Esophagus muscularis mucosa (tissue), 4 donors: ENCODE results near the gene ANAPC7. TPM values are rescaled to one million over a fixed set of nuclear protein-coding genes. Genes with fewer than 3 reads are reported as not detected.
"Not testable (repeated sequence)": the region's sequence is repeated elsewhere in the genome, so short reads cannot be mapped to it uniquely, and the experiment has no call there.

Source experiments
- DNase-seq: peaks from one replicate; pipeline ENCODE4 v3.0.0-alpha.2; 2017; ENCODE audit errors: extremely low spot score
- H3K27ac ChIP-seq, 4 donors: fragments of 200-600 bp; sonication (generic); replicated peaks in 1 of 4; 1 replicate in 3 of 4; 2 replicates in 1 of 4; pipeline ENCODE4 v1.5.1; 2016 to 2019; ENCODE audit warnings: mild to moderate bottlenecking in 1 of 4
- H3K27me3 ChIP-seq, 4 donors: fragments of 200-600 bp; sonication (generic); one replicate each; pipeline versions ENCODE4 v1.5.1 to v1.6.0; 2016 to 2019
- H3K36me3 ChIP-seq, 4 donors: fragments of 200-600 bp; sonication (generic); one replicate each; pipeline ENCODE4 v1.5.1; 2016 to 2019
- H3K4me1 ChIP-seq, 4 donors: fragments of 200-600 bp; sonication (generic); one replicate each; pipeline ENCODE4 v1.5.1; 2016 to 2019
- H3K4me3 ChIP-seq, 4 donors: fragments of 200-600 bp; sonication (generic); 1 replicate in 2 of 4; 2 replicates in 2 of 4; pipeline ENCODE4 v1.5.1; 2016 to 2019; ENCODE audit warnings: mild to moderate bottlenecking in 4 of 4, moderate library complexity in 1 of 4
- H3K9me3 ChIP-seq, 4 donors: fragments of 200-600 bp; sonication (generic); 1 replicate in 3 of 4; 2 replicates in 1 of 4; pipeline ENCODE4 v1.5.1; 2016 to 2019
- EP300 ChIP-seq: sonication (generic); formaldehyde crosslinking; IDR thresholded peaks from one replicate; pipeline ENCODE4 v1.6.1; 2017; ENCODE audit warnings: antibody characterized with exemption
- POLR2A ChIP-seq: fragments of 450-650 bp; IDR thresholded peaks from one replicate; pipeline ENCODE4 v1.6.1; 2017; ENCODE audit warnings: antibody characterized with exemption, moderate library complexity, mild to moderate bottlenecking, low read depth
- POLR2AphosphoS5 ChIP-seq, 2 donors: sonication (generic); formaldehyde crosslinking; IDR thresholded peaks; one replicate each; pipeline ENCODE4 v1.6.1; 2017; ENCODE audit warnings: antibody characterized with exemption in 2 of 2
- WGBS: methylation state at CpG from one replicate; pipeline ENCODE4 v1.1.5; 2018; 5-methylcytosine and 5-hydroxymethylcytosine counted together
- intact Hi-C: fragments of 100-400 bp; cut with DNase I; formaldehyde crosslinking; loops from one replicate; pipeline ENCODE4 v1.15.1; 2023
- total RNA-seq, 4 donors: library from RNA; depleted of rRNA; stranded (reverse); fragments of >200 nt; gene quantifications; one replicate each; pipeline versions ENCODE4 v1.1.0 to v1.2.1, GENCODE V29; 2016
- TF ChIP-seq, protein P1 (sequence below), 3 experiments: fragments of 200-600 bp in 2 of 3; fragments of 450-650 bp in 1 of 3; sonication (generic) in 2 of 3; IDR thresholded peaks; one replicate each; pipeline ENCODE4 v1.5.1; 2017 to 2019; ENCODE audit warnings: antibody characterized with exemption in 3 of 3, mild to moderate bottlenecking in 2 of 3, moderate library complexity in 1 of 3

ANAPC7 gene
- total RNA-seq, 4 donors from 2014 or later = 32.5 to 35.0 (median 33.2) TPM

DNA sequence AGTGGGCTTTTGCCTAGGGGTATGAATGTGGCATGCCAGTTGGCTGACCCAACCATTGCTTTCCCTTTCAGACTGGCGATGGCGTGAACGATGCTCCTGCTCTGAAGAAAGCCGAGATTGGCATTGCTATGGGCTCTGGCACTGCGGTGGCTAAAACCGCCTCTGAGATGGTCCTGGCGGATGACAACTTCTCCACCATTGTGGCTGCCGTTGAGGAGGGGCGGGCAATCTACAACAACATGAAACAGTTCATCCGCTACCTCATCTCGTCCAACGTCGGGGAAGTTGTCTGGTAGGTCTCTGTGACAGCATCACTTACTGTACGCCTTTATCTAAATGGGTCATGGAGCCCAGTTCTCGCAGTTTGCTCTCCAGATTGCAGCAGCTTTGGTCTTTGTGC is 61.4 kb downstream of the ANAPC7 start:
- intact Hi-C loops = no loop called here
- H3K27ac ChIP-seq = no peak overlapping the region
- H3K36me3 ChIP-seq = peaks cover 87 to 100% (median 100%) of the 10 kb centered on the region in 4 donors
- no peaks in the 10 kb centered on the region for H3K9me3 ChIP-seq
- TF ChIP-seq EP300 (no peak), POLR2AphosphoS5 (IDR thresholded peaks at IDR 0.05) (no peak), POLR2A (no peak)
- TF ChIP-seq, protein P1, sequence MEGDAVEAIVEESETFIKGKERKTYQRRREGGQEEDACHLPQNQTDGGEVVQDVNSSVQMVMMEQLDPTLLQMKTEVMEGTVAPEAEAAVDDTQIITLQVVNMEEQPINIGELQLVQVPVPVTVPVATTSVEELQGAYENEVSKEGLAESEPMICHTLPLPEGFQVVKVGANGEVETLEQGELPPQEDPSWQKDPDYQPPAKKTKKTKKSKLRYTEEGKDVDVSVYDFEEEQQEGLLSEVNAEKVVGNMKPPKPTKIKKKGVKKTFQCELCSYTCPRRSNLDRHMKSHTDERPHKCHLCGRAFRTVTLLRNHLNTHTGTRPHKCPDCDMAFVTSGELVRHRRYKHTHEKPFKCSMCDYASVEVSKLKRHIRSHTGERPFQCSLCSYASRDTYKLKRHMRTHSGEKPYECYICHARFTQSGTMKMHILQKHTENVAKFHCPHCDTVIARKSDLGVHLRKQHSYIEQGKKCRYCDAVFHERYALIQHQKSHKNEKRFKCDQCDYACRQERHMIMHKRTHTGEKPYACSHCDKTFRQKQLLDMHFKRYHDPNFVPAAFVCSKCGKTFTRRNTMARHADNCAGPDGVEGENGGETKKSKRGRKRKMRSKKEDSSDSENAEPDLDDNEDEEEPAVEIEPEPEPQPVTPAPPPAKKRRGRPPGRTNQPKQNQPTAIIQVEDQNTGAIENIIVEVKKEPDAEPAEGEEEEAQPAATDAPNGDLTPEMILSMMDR (IDR thresholded peaks at IDR 0.05) = no peak
- no peak overlapping the region for H3K4me3 ChIP-seq
- WGBS = 100% methylated on average over 2 of the region's 15 CpGs
- no peaks in the 10 kb centered on the region for H3K27me3 ChIP-seq
- peaks cover 6 to 24% (median 17%) of the 10 kb centered on the region in 4 donors for H3K4me1 ChIP-seq
- no peak for DNase-seq

DNA sequence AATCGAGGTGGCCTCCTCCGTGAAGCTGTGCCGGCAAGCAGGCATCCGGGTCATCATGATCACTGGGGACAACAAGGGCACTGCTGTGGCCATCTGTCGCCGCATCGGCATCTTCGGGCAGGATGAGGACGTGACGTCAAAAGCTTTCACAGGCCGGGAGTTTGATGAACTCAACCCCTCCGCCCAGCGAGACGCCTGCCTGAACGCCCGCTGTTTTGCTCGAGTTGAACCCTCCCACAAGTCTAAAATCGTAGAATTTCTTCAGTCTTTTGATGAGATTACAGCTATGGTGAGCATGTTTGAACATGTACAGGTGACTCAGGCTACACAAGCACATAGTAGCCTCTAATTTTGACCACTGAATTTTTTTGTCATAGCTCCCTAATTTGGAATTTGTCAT is 62.8 kb downstream of the ANAPC7 start:
- H3K27me3 ChIP-seq = no peaks in the 10 kb centered on the region
- H3K4me3 ChIP-seq = no peak overlapping the region
- no peaks in the 10 kb centered on the region for H3K9me3 ChIP-seq
- WGBS = 88% methylated on average over 10 of the region's 18 CpGs
- no peak for DNase-seq
- H3K4me1 ChIP-seq = peaks cover 6 to 18% (median 14%) of the 10 kb centered on the region in 4 donors
- H3K27ac ChIP-seq = no peak overlapping the region
- TF ChIP-seq, protein P1 (IDR thresholded peaks at IDR 0.05) = no peak
- TF ChIP-seq POLR2AphosphoS5 (IDR thresholded peaks at IDR 0.05) (peak in 1 of 2 donors; percentile 12), POLR2A (no peak), EP300 (no peak)
- H3K36me3 ChIP-seq = peaks cover 89 to 100% (median 100%) of the 10 kb centered on the region in 4 donors
- intact Hi-C loops = no loop called here

DNA sequence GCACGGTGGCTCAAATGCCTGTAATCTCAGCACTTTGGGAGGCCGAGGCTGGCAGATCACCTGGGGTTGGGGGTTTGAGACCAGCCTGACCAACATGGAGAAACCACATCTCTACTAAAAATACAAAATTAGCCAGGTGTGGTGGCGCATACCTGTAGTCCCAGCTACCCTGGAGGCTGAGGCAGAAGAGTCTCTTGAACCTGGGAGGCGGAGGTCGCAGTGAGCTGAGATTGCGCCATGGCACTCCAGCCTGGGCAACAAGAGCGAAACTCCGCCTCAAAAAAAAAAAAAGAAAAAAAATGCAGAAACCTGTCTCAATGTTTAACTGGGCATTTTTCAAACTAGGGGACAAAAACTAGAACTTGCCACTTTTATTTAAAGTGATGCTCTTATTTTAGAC is 63.2 kb downstream of the ANAPC7 start:
- WGBS = 87% methylated on average over 8 of the region's 8 CpGs
- Histone ChIP-seq H3K36me3 (peaks cover 89 to 100% (median 100%) of the 10 kb centered on the region in 4 donors), H3K4me1 (peaks cover 6 to 17% (median 14%) of the 10 kb centered on the region in 4 donors), H3K27ac (peak overlapping the region in 1 of 4 donors; percentile 13)
- H3K4me3 ChIP-seq, H3K9me3 ChIP-seq, intact Hi-C loops, H3K27me3 ChIP-seq, DNase-seq: not testable (repeated sequence)

DNA sequence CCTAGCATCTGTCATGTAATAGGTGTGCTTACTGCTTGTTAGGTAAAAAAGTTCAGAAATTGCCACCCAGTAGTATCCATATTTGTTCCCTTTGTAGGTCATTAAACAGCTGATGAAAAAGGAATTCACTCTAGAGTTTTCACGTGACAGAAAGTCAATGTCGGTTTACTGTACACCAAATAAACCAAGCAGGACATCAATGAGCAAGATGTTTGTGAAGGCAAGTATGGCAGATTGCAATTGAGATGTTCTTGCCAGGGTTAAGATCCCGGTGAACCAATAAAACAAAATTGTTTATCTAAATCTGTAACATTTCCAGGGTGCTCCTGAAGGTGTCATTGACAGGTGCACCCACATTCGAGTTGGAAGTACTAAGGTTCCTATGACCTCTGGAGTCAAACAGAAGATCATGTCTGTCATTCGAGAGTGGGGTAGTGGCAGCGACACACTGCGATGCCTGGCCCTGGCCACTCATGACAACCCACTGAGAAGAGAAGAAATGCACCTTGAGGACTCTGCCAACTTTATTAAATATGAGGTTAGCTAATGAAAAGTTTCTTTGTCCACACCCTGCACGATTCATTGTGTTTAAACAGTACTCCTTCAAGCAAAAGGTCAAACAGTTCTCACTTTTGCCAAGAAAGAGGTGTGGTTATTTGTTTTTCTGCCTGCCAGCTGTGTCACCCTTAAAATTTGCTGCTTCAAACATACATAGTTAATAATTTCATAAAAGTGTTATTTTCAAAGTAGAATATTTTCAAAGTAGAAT is 64.1 kb downstream of the ANAPC7 start:
- Histone ChIP-seq H3K4me1 (peaks cover 6 to 17% (median 14%) of the 10 kb centered on the region in 4 donors), H3K36me3 (peaks cover 88 to 100% (median 100%) of the 10 kb centered on the region in 4 donors), H3K27me3 (no peaks in the 10 kb centered on the region), H3K27ac (peak overlapping the region in 1 of 4 donors; percentile 15), H3K9me3 (no peaks in the 10 kb centered on the region), H3K4me3 (no peak overlapping the region)
- DNase-seq = peak; percentile 24
- WGBS = 60% methylated on average over 8 of the region's 8 CpGs
- TF ChIP-seq, protein P1 (IDR thresholded peaks at IDR 0.05) = no peak
- no peak for TF ChIP-seq EP300
- TF ChIP-seq POLR2A = no peak
- no peak for TF ChIP-seq POLR2AphosphoS5 (IDR thresholded peaks at IDR 0.05)
- intact Hi-C loops = no loop called here

DNA sequence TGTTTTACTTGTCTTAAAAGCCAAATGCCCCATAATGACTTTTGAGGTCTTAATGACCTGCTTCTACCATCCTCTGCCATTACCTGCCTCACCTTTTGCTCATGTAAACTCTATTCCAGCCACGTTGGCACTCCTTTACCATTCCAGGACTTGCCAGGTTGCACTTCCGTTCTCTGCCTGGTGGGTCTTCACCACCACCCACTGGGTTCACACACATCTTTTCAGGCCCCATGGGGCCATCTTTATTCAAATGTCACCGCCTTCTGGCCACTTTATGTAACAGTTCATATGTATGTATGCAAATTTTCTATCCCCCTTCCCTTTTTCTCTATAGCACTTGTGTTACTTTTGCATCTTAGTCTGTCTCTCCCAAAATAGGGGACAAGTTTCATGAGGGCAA is 64.8 kb downstream of the ANAPC7 start:
- H3K27ac ChIP-seq = peak overlapping the region in 3 of 4 donors; percentile 3 to 53 (median 15)
- TF ChIP-seq EP300 (no peak), POLR2AphosphoS5 (IDR thresholded peaks at IDR 0.05) (no peak), POLR2A (no peak)
- TF ChIP-seq, protein P1 (IDR thresholded peaks at IDR 0.05) = peak in 1 of 3 experiments; percentile 18
- WGBS = 85% methylated on average over 3 of the region's 3 CpGs
- no peak overlapping the region for H3K4me3 ChIP-seq
- peaks cover 88 to 100% (median 100%) of the 10 kb centered on the region in 4 donors for H3K36me3 ChIP-seq
- intact Hi-C loops = no loop called here
- H3K27me3 ChIP-seq = no peaks in the 10 kb centered on the region
- no peak for DNase-seq
- no peaks in the 10 kb centered on the region for H3K9me3 ChIP-seq
- H3K4me1 ChIP-seq = peaks cover 11 to 17% (median 14%) of the 10 kb centered on the region in 4 donors
